ENCODE measurements around the gene CCDC187. TPM values are rescaled to one million over a fixed set of nuclear protein-coding genes. Genes with fewer than 3 reads are reported as not detected.

CCDC187 gene
- polyA plus RNA-seq, 4 donors: 1.8 to 3.3 (median 2.2) TPM

DNA sequence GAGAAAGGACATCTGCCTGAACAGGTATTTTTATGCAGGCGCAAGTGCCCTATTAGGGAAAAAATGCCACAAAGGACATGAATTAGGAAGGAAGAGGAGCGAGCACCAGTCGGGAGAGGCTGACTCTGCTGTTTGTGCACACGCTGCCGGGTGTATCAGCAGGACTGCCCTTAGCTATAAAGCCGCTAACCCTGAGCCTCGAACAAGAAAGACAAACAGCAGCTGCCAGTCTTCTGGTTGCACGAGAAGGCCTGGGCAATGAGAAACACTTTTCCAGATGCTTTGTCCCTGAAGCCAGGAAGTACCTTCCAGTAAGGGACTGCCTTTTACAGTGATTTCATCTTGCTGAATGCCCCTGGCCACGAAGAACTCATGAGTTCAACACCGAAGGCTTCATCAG lies 70.9 kb downstream of the CCDC187 start:
- DNase-seq (ENCODE audit: low read depth in 4 of 4, low spot score in 3 of 4): no peak

DNA sequence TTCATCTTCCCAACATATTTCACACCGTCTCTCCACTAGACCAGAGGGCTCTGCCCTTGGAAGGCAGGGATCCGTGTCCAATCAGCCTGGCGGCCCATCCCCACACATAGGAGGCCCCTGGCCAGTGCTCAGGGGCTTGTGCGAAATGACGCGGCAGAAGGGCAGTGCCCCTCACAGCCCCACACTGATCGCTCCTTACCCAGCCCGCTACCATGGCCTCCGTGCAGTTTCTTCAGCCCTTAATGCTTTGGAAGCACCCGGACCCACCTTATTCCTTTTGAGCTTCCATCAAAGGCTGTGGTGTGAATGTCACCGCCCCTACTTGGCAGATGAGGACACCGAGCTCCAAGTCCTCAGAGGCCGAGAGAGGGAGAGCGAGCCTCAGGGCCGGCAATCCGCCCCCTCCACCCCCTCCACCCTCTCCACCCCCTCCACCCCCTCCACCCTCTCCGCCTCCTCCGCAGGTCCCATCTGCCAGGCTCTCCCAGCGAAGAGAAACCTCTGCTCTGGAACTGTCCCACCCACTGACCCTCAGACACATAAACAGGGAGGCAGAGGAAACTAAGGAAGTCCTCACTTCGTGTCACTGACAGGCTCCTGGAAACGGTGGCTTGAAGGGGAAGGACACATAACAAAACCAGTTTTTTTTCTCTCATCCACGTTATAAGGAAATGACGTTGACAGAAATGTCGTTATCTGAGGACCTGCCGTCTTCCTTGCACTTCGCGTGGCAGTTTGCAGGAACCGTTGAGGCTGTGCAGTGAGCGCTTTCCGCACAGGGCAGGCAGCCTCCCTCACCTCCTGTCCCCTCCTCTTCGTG lies 72.2 kb downstream of the CCDC187 start:
- no peak for DNase-seq (ENCODE audit: low read depth in 4 of 4, low spot score in 3 of 4)

DNA sequence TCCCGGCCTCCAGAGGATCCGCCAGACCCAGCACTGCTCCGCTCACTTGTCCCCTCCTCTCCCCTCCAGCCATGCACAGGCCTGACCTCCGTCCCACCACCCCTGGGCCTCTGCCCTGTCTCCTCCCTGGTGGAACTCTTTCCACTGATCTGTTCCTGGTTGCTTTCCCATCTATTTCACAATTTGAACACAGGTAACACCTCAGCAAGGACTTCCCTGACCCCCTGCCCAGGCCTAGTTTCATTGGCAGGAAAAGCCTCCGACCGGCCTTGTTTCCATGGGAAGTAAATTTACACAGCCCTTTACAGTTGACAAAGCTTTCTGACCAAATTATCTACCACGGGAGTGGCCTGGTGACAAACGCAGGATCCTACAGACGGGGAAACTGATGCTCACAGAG lies 73.1 kb downstream of the CCDC187 start:
- DNase-seq (ENCODE audit: low read depth in 4 of 4, low spot score in 3 of 4): no peak

DNA sequence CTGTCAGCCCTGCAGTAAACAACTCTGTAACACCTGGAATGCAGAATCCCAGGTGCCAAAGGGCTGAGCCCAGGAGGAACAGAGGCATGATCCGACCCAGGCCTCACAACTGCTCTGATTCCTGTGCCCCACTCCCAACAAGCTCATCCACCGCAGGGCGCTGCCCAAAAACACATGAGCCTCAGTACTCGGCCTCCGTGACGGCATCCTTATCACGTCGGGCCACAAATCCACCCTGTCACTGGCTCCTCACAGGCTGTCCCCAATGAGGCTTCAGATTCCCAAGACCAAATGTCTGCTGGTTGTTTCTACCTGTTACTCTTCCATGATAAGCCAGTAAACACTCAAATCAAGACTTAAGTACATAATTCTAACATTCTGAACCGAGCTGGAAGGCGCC lies 73.5 kb downstream of the CCDC187 start:
- no peak for DNase-seq (ENCODE audit: low read depth in 4 of 4, low spot score in 3 of 4)

DNA sequence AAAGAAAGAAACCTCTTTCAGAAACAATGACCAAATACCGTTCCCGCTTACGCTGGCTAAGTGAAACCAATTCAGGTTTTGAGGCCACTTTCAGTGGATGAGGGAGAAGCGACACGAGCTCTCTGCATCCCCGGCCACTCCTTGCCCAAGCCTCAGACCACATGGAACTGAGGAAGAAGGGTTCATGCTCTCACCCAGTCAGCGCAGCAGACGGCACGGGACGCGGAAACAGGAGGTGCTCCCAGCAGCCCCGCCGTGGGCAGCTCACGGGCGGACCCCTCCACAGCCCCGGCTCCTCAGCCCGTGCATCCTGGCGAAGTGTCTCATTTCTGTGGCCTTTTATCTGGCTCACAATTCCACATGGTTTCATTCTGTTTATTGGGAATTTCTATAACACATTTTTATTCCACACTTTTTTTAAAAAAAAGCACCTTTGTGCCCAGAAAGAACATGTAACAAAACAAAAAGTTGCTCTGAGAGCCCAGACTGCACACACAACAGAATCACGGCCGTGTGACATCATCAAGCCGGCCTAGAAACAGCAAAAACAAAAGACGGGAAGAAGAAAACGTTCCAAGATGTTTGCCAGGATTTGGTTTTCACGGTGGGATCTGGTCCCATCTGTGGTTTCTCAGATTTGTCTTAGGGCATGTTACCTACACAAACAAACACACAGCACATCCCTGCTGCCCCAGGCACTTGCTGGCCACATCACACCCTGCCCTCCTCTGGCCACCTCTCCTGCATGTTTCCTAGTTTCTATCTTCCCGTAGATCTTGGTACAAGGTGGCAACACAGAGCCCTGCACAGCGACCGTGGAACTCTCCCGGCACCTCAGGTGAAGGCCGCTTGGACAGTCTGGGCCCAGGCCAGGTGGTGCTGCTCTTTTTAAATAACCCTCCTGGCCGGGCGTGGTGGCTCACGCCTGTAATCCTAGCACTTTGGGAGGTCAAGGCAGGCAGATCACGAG lies 74.5 kb downstream of the CCDC187 start:
- no peak for DNase-seq (ENCODE audit: low read depth in 4 of 4, low spot score in 3 of 4)

DNA sequence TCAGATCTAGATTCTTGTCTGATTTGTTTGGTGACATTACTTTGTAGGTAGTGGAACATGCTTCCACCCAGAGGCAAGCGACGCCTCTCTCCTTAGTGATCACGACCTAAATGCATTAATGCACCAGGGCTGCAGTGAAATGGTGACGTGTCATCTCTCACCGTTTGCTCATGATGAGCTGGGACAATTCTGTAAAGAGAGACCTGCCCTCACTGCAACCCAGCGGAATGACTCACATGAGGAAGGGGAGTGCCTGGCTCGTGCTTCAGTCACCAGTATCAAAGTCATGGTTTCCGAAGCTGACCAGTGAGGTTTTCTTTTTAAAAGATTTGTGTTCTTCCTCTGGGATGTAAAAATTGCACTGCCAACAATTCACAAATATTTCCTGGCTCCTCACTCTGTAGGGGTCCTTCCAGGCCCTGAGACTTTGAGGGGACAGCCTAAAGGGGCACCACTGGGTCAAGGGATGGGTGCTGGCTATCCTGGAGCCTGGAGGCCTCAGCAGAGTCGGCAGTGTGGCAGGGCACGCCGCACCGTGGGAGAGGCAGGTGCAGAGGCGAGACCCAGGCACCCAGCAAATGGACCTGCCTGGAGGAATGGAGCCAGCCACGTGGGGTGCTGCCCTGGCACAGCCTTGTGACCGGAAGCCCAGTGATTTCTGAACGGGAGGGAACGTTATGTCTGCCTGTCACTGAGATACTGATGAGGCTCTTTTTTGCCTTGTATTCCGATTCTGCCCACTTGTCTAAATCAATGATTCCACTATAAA lies 75.6 kb downstream of the CCDC187 start:
- DNase-seq (ENCODE audit: low read depth in 4 of 4, low spot score in 3 of 4): no peak

DNA sequence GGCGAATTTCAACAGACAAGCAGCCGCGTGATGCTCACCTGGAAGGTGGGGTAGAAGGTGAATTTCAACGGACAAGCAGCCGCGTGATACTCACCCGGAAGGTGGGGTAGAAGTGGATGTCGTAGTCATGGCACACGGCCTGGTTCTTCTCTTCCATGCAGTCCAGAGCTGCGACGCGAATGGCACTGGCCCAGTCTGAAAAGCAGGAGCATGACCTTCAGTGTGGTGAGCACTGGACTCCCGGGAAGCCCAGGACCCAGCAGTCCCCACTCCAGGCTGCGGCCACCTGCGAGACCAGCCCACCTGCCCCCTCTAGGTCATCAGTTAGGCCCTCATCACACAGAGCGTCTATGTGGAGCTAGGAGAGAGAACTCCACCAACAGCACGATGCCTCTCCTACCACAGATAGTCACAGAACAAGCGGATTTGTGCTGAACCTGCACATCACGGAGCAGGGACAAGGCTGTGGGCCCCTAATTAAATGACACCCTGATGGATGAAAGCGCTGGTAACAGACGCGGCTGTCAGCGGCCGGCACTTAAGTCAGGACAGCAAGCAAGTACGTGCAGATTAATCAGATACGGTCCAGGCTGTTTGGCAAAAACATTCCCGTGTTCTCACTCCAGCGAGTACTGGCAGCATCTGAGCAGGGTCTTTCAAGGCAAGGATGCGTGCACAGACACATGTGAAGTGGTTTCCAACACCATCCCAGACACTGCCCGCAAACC lies 77.0 kb downstream of the CCDC187 start:
- DNase-seq (ENCODE audit: low read depth in 4 of 4, low spot score in 3 of 4): no peak

DNA sequence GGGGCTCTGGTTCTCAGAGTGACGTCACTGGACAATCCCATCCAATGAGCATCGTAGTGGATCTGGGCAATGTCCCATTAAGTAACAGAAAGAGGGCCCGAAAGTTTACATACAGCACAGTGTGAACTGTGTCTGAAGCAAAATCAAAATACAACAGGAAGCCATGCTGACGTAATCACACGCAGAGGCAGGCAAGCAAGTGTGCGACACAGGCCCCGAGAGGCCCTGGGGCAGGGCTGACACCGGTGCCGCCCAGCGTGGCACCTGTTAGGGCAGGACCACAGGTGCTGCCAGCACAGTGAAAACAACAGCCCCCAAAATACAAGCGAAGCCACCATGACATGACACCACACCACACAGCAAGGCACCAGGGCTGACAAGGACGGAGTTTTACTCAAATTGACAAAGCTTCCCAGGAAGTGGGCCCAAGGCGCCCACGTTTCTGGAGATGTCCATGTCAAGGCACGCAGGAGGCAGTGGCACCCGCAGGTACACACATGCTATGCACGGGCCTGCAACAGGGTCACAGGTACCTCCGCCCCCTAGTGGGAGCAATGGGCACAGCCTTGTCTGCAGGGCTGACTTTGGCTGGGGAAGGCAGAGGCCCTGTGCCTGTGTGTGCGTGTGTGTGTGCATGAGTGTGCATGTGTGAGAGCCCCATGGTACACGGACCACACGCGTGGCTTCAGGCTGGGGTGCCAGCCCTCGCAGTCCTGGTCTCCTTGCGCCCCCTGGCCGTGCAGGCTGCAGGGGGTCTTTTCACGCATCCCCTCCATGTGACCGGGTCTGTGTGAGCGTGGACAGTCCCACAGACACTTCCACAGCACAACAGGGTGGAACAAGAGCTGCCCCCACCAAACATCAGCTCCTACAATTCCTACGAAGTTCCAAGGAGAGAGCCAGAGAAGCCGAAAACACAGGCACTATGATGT lies 77.9 kb downstream of the CCDC187 start:
- no peak for DNase-seq (ENCODE audit: low read depth in 4 of 4, low spot score in 3 of 4)

DNA sequence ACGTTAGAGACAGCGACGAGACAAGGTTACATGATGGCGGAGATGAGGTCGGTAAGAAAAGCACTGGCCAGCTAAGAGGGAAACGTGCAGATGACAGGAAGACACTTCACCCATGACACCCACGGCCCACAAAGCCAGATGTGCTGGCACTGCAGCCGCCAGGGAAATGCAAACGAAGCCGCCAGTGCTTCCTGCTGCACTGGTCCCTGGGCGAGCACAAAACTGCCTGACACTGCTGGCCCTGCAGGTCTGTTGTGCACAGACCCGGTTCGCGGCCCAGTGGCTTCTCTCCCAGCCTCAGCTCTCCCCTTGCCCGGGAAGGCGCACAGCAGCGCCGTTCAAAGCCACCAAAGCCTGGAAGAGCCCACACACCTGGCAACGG lies 78.5 kb downstream of the CCDC187 start:
- DNase-seq (ENCODE audit: low read depth in 4 of 4, low spot score in 3 of 4): no peak

DNA sequence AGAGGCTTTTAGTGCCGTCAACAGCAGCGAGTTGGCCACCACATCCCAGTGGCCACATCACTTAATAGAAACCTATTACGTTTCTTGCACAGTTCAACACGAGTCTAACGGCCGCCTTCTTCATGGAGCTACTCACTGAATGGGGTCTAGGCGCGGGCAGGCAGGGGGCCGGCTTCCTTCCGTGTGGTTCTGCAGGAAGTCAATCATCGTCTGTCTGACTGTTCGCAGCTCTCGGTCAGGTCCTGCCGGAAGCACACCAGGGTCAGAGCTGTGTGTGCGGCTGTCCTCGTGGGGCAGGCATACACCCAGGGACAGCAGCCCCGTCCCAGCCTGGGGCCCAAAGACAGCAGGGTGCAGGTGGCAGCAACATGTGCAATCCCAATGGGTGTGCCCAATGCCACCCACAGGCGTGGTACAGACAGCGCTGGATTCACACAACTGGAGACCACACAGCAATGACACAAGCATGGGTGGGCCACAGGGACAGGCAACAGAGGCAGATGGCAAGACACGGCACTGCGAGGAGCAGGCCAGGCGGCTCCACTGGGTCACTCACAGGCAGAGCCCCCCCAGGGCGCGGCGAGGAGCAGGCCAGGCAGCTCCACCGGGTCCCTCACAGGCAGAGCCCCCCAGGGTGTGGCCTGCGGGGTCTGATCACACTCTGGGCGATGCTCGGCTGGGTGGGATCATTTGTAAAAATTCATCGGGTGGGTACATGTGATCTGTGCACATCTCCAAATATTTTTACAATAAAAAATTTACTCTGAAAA lies 79.8 kb downstream of the CCDC187 start:
- DNase-seq (ENCODE audit: low read depth in 4 of 4, low spot score in 3 of 4): no peak

DNA sequence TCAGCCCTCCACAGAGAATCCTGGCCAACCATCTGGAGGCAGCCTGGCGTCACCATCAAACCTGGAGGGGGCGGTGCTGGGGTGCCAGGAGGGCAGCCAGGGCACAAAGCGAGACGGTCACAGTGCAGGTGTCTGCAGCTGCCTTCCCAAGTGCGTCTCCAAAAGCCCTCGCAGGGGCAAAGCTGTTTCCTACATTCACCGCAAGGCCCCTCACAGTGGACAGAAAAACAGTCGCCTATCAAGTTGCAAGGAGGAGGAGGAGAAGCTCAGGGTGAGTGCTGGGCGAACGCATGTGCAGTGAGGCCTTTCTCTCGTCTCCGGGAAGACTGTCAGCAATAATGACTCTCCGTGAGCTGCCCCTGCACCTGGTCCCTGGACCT lies 81.0 kb downstream of the CCDC187 start:
- no peak for DNase-seq (ENCODE audit: low read depth in 4 of 4, low spot score in 3 of 4)

DNA sequence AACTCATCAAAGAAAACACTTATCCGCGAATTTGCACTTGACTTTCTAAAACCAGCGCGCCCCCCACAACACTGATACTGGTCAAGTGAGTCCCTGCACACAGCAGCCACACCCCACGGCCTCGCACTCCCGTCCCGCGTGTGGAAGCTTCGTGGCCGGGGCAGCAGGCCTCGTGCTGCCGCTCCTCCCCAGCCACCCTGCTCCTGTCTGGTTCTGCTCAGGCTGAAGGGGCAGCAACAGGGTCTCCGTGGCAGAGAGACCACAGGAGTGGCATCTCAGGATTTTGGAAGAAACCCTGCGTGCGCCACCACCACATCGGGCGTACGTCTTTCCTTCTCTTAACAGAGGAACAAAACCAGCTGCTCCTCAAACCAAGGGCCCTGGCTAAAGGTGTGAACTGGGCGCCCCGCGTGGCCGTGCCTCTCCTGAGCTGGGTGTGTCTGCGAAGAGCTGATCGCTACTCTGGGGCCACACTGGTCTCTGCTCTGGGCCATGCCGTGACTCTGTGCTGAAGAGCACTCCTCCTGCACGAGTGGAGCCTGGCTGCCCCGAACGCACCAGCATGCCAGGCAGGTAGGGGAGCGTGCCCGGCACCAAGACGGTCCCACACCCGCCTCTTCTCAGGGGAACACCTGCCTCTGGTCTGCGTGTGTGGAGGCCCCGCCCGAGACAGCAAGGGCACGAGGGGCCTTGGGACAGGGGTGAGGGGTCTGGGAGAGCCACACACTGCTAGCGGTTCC lies 81.6 kb downstream of the CCDC187 start:
- no peak for DNase-seq (ENCODE audit: low read depth in 4 of 4, low spot score in 3 of 4)

DNA sequence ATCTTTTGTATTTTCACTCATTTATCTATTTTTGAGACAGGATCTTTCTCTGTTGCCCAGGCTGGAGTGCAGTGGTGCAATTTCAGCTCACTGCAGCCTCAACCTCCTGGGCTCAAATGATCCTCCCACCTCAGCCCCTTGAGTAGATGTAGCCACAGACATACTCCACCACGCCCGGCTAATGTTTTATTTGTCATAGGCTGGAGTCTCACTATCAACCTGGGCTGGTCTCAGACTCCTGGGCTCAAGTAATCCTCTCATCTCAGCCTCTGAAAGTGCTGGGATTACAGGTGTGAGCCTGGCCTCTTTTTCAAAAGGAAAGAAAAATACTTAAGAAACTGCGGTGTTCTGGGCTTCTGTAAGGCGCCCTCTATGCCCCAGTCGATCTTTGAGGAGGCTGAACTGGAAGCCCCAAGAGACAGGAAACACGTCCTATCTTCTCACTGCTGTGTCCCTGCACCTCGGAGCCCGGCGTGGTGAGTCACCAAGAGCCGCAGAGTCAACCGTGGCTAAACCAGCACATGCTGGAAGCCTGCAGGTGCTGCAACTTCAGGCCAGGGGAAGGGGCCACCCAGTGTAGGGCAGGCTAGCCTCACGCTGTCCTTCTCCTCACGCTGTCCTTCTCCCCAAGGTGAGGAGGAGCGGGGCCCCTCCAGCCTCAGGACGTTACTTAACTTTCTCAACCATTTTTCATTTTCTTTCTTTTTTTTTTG lies 83.7 kb downstream of the CCDC187 start:
- DNase-seq (ENCODE audit: low read depth in 4 of 4, low spot score in 3 of 4): no peak

DNA sequence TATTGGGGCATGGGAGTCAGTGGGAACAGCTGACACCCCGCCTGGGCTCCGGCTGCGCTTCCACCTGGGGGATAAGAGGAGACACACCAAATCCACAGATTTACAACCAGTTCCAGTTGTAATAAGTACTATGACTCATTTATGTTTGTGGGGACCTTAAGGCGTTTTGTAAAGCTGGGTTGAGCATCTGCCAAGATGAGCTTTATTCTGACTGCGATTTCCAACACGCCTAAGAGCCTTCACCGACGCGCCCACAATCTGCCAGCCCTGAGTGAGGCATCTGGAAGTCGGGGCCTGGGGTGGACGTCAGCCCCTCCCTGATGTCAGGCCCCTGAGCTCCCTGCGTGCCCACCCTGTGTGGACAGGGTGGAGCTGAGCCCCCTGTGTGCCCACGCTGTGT lies 84.6 kb downstream of the CCDC187 start:
- DNase-seq (ENCODE audit: low read depth in 4 of 4, low spot score in 3 of 4): no peak

DNA sequence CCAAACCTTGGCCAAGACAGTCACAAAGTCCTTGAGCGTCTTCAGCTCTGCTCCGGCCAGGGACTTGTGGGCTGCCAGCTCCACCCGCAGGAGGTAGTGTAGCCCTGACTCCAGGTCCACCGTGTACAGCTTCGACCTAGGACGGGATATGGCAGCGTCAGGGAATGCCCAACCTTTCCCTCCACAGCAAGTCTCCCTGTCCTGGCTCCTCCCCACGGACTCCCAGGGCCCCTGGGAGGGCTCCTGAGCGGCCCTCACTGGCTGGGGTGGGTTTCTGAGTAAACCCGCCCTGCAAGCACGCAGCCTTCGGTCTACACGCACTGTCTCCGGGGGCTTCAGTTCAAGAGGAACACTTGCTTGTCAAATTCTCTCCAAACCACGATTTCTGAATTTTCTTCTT lies 85.2 kb downstream of the CCDC187 start:
- no peak for DNase-seq (ENCODE audit: low read depth in 4 of 4, low spot score in 3 of 4)

DNA sequence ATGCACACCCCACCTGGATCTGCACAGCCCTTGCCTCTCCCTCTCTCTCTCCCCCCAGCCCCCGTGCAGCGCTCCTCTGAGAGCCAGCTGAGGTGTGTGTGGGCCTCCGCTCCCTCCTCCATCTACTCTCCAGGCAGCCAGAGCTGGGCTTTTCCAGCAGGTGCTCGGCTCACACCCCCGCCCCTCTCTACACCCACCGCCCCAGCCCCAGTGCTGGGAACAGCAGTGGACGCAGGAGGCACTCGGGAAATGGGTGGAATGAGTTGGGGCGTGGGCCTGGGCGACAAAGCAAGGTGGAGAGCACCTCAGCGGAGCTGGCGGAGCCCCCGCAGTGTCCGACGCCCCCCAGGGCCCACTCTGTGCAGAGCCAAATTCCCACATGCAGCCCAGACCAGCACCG lies 85.6 kb downstream of the CCDC187 start:
- DNase-seq (ENCODE audit: low read depth in 4 of 4, low spot score in 3 of 4): no peak

DNA sequence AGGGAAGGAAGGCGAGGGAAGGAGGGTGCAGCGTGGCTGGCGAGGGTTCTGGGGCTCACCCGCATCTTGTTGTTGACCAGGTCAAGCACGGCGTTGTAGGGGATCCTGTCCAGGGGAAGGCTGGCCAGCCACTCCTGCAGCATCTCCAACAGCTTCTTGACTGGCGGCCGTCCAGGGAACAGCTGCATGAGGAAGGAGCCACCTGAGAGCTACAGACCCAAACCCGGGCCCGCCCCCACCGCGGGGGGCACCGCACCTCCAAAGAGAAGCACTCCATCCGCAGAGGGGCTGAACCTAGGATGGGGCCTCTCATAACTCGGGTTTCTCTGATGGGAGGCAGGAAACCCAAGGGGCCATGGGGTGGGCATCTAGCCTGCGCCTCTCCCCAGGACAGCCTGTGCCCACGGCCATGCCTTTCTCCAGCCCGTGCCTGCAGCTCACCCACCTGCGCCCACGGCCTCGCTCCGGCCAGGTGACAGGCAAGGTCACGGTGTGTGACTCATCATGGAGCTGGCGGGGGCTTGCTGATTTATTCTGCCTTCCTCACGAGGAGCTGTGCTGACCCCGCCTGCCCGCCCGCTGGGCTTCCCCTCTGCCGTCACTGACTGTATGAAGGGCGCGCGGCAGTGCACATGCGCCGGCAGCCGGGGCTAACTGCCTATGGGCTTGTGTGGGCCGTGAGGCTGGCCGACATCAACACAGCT lies 87.2 kb downstream of the CCDC187 start:
- DNase-seq (ENCODE audit: low read depth in 4 of 4, low spot score in 3 of 4): no peak

Data from right renal pelvis (tissue), 4 donors.